ENCODE measurements around the gene CFAP70.
A peak's percentile ranks its signal among the peaks of the same experiment; 100 is the strongest.

Gene CFAP70

GRCh38 chr10:73253225-73253555, 105.5 kb downstream of the CFAP70 start:
- no peaks in the 10 kb centered on the region for H3K27me3 ChIP-seq (ENCODE audit: insufficient read depth, low read length)
- peaks cover 34% of the 10 kb centered on the region; the same call in 1 of the 2 replicates for H3K36me3 ChIP-seq (ENCODE audit: insufficient read depth, low read length)
- peak; percentile 17; the same call in 1 of the 2 replicates for TF ChIP-seq CTCF (IDR thresholded peaks at IDR 0.05; ENCODE audit: low read length)
- no peak for TF ChIP-seq EZH2 (IDR thresholded peaks at IDR 0.05; ENCODE audit: borderline replicate concordance, low read length)
- no peak overlapping the region for H2AFZ ChIP-seq (ENCODE audit: low read length)
- no peaks in the 10 kb centered on the region for H3K9me3 ChIP-seq (ENCODE audit: low read length)
- H3K9ac ChIP-seq (ENCODE audit: low read length), result peak overlapping the region; percentile 97
- peak overlapping the region; percentile 100 for H3K4me2 ChIP-seq (ENCODE audit: low read length)
- H3K27ac ChIP-seq (ENCODE audit: low read depth, low read length, poor library complexity, severe bottlenecking), result peak overlapping the region; percentile 76
- H3K4me1 ChIP-seq (ENCODE audit: insufficient read depth, low read length, severe bottlenecking), result peaks cover 46% of the 10 kb centered on the region
- H3K79me2 ChIP-seq (ENCODE audit: insufficient read depth, low read length), result peaks cover 27% of the 10 kb centered on the region
- H3F3A ChIP-seq (ENCODE audit: insufficient read depth, low read length), result no peaks in the 10 kb centered on the region; the same call in 1 of the 2 replicates
- no peaks in the 10 kb centered on the region for H4K20me1 ChIP-seq (ENCODE audit: insufficient read depth, low read length)
- no peaks in the 10 kb centered on the region for H3K9me2 ChIP-seq (ENCODE audit: low read depth, low read length)
- H3K4me3 ChIP-seq (ENCODE audit: low read depth, low read length, poor library complexity, severe bottlenecking), result peak overlapping the region; percentile 89

GRCh38 chr10:73252445-73253224, 106.0 kb downstream of the CFAP70 start, which contains the start of gene MRPS16:
Gene MRPS16 (minus strand): TSS chr10:73252644. CDS start chr10:73252482, 162 bp downstream.
- Histone ChIP-seq H2AFZ (ENCODE audit: low read length) (no peak within 1 kb of the TSS), H3K27ac (ENCODE audit: low read depth, low read length, poor library complexity, severe bottlenecking) (peak within 1 kb of the TSS; percentile 76), H3K4me2 (ENCODE audit: low read length) (peak within 1 kb of the TSS; percentile 100), H3K4me3 (ENCODE audit: low read depth, low read length, poor library complexity, severe bottlenecking) (peak within 1 kb of the TSS; percentile 89), H3K79me2 (ENCODE audit: insufficient read depth, low read length) (peaks cover 27% of the 10 kb centered on the region), H3K9me3 (ENCODE audit: low read length) (no peaks in the 10 kb centered on the region), H3K9me2 (ENCODE audit: low read depth, low read length) (no peaks in the 10 kb centered on the region), H3K27me3 (ENCODE audit: insufficient read depth, low read length) (no peaks in the 10 kb centered on the region), H3F3A (ENCODE audit: insufficient read depth, low read length) (no peaks in the 10 kb centered on the region; the same call in 1 of the 2 replicates), H3K4me1 (ENCODE audit: insufficient read depth, low read length, severe bottlenecking) (peaks cover 51% of the 10 kb centered on the region), H3K36me3 (ENCODE audit: insufficient read depth, low read length) (peaks cover 38% of the 10 kb centered on the region; the same call in 1 of the 2 replicates), H3K9ac (ENCODE audit: low read length) (peak within 1 kb of the TSS; percentile 97), H4K20me1 (ENCODE audit: insufficient read depth, low read length) (no peaks in the 10 kb centered on the region)
- no peak for TF ChIP-seq CTCF (IDR thresholded peaks at IDR 0.05; ENCODE audit: low read length)
- no peak for TF ChIP-seq EZH2 (IDR thresholded peaks at IDR 0.05; ENCODE audit: borderline replicate concordance, low read length)

- H4K20me1 ChIP-seq (ENCODE audit: insufficient read depth, low read length), result no peaks in the 10 kb centered on the region
- H3K9me2 ChIP-seq (ENCODE audit: low read depth, low read length), result no peaks in the 10 kb centered on the region
- no peak overlapping the region for H2AFZ ChIP-seq (ENCODE audit: low read length)
- H3K4me2 ChIP-seq (ENCODE audit: low read length), result peak overlapping the region; percentile 100
- H3F3A ChIP-seq (ENCODE audit: insufficient read depth, low read length), result no peaks in the 10 kb centered on the region; the same call in 1 of the 2 replicates
- H3K9me3 ChIP-seq (ENCODE audit: low read length), result no peaks in the 10 kb centered on the region
- peaks cover 27% of the 10 kb centered on the region for H3K79me2 ChIP-seq (ENCODE audit: insufficient read depth, low read length)
- peak overlapping the region; percentile 97 for H3K9ac ChIP-seq (ENCODE audit: low read length)
- H3K4me1 ChIP-seq (ENCODE audit: insufficient read depth, low read length, severe bottlenecking), result peaks cover 55% of the 10 kb centered on the region
- TF ChIP-seq EZH2 (IDR thresholded peaks at IDR 0.05; ENCODE audit: borderline replicate concordance, low read length) (no peak), CTCF (IDR thresholded peaks at IDR 0.05; ENCODE audit: low read length) (no peak)
- no peaks in the 10 kb centered on the region for H3K27me3 ChIP-seq (ENCODE audit: insufficient read depth, low read length)
- H3K27ac ChIP-seq (ENCODE audit: low read depth, low read length, poor library complexity, severe bottlenecking), result peak overlapping the region; percentile 76
- peaks cover 41% of the 10 kb centered on the region; the same call in 1 of the 2 replicates for H3K36me3 ChIP-seq (ENCODE audit: insufficient read depth, low read length)
- H3K4me3 ChIP-seq (ENCODE audit: low read depth, low read length, poor library complexity, severe bottlenecking), result peak overlapping the region; percentile 89
These were observed 106.8 kb downstream of the CFAP70 start for GRCh38 chr10:73251683-73252444.
